ENCODE measurements around the gene DDAH1. TPM values are rescaled to one million over a fixed set of nuclear protein-coding genes. Genes with fewer than 3 reads are reported as not detected.

DDAH1 gene
- total and polyA plus RNA-seq, 4 donors = 12.8 to 54.6 (median 28.7) TPM

GRCh38 chr1:85359874-85360721 lies 104.9 kb downstream of the DDAH1 start:
- no peaks in the 10 kb centered on the region for H3K27me3 ChIP-seq (ENCODE audit: control insufficient read depth in 1 of 2, insufficient read depth in 2 of 2, low read length in 1 of 2)
- DNase-seq (no peak), ATAC-seq (ENCODE audit: low FRiP score) (no peak)
- intact Hi-C loops (cut with DNase I) = no loop called here
- peaks cover 0 to 12% of the 10 kb centered on the region in 2 donors for H3K4me1 ChIP-seq (ENCODE audit: control insufficient read depth in 1 of 2, insufficient read depth in 2 of 2, low read length in 2 of 2)
- H3K9me3 ChIP-seq (ENCODE audit: control insufficient read depth, low read length) = no peaks in the 10 kb centered on the region
- no peaks in the 10 kb centered on the region for H3K36me3 ChIP-seq (ENCODE audit: control insufficient read depth in 1 of 2, insufficient read depth in 2 of 2, low read length in 1 of 2)
- no peak overlapping the region for H3K4me3 ChIP-seq (ENCODE audit: low read length in 2 of 2)
- 34 to 53% methylated on average over 1 of the region's 1 CpG for WGBS, 2 donors
- H3K27ac ChIP-seq (ENCODE audit: low read depth in 1 of 2, low read length in 2 of 2) = peak overlapping the region in 1 of 2 donors; percentile 76

- Histone ChIP-seq H3K4me1 (ENCODE audit: control insufficient read depth in 1 of 2, insufficient read depth in 2 of 2, low read length in 2 of 2) (peaks cover 0 to 12% of the 10 kb centered on the region in 2 donors), H3K27me3 (ENCODE audit: control insufficient read depth in 1 of 2, insufficient read depth in 2 of 2, low read length in 1 of 2) (no peaks in the 10 kb centered on the region), H3K27ac (ENCODE audit: low read depth in 1 of 2, low read length in 2 of 2) (peak overlapping the region in 1 of 2 donors; percentile 12), H3K9me3 (ENCODE audit: control insufficient read depth, low read length) (no peaks in the 10 kb centered on the region), H3K36me3 (ENCODE audit: control insufficient read depth in 1 of 2, insufficient read depth in 2 of 2, low read length in 1 of 2) (no peaks in the 10 kb centered on the region), H3K4me3 (ENCODE audit: low read length in 2 of 2) (no peak overlapping the region)
- ATAC-seq (ENCODE audit: low FRiP score) = no peak
- 91 to 93% methylated on average over 5 of the region's 5 CpGs for WGBS, 2 donors
- DNase-seq = no peak
- intact Hi-C loops (cut with DNase I) = no loop called here
These were observed 106.1 kb downstream of the DDAH1 start for GRCh38 chr1:85358702-85359438.

GRCh38 chr1:85357817-85358216 lies 107.1 kb downstream of the DDAH1 start:
- no peaks in the 10 kb centered on the region for H3K27me3 ChIP-seq (ENCODE audit: control insufficient read depth in 1 of 2, insufficient read depth in 2 of 2, low read length in 1 of 2)
- DNase-seq (no peak), ATAC-seq (ENCODE audit: low FRiP score) (no peak)
- H3K27ac ChIP-seq (ENCODE audit: low read depth in 1 of 2, low read length in 2 of 2) = no peak overlapping the region
- H3K4me1 ChIP-seq (ENCODE audit: control insufficient read depth in 1 of 2, insufficient read depth in 2 of 2, low read length in 2 of 2) = peaks cover 0 to 12% of the 10 kb centered on the region in 2 donors
- H3K4me3 ChIP-seq (ENCODE audit: low read length in 2 of 2) = no peak overlapping the region
- WGBS, 2 donors = 82 to 99% methylated on average over 2 of the region's 2 CpGs
- intact Hi-C loops (cut with DNase I) = no loop called here
- H3K9me3 ChIP-seq (ENCODE audit: control insufficient read depth, low read length) = no peaks in the 10 kb centered on the region
- H3K36me3 ChIP-seq (ENCODE audit: control insufficient read depth in 1 of 2, insufficient read depth in 2 of 2, low read length in 1 of 2) = no peaks in the 10 kb centered on the region

GRCh38 chr1:85356130-85356529 lies 108.8 kb downstream of the DDAH1 start:
- H3K9me3 ChIP-seq (ENCODE audit: control insufficient read depth, low read length) = no peaks in the 10 kb centered on the region
- peaks cover 0 to 7% of the 10 kb centered on the region in 2 donors for H3K4me1 ChIP-seq (ENCODE audit: control insufficient read depth in 1 of 2, insufficient read depth in 2 of 2, low read length in 2 of 2)
- ATAC-seq (ENCODE audit: low FRiP score) = no peak
- no peaks in the 10 kb centered on the region for H3K36me3 ChIP-seq (ENCODE audit: control insufficient read depth in 1 of 2, insufficient read depth in 2 of 2, low read length in 1 of 2)
- no peak overlapping the region for H3K27ac ChIP-seq (ENCODE audit: low read depth in 1 of 2, low read length in 2 of 2)
- DNase-seq = no peak
- intact Hi-C loops (cut with DNase I) = no loop called here
- H3K4me3 ChIP-seq (ENCODE audit: low read length in 2 of 2) = no peak overlapping the region
- H3K27me3 ChIP-seq (ENCODE audit: control insufficient read depth in 1 of 2, insufficient read depth in 2 of 2, low read length in 1 of 2) = no peaks in the 10 kb centered on the region

- peaks cover 2 to 11% of the 10 kb centered on the region in 2 donors for H3K36me3 ChIP-seq (ENCODE audit: control insufficient read depth in 1 of 2, insufficient read depth in 2 of 2, low read length in 1 of 2)
- no peaks in the 10 kb centered on the region for H3K9me3 ChIP-seq (ENCODE audit: control insufficient read depth, low read length)
- DNase-seq (no peak), ATAC-seq (ENCODE audit: low FRiP score) (no peak)
- H3K27me3 ChIP-seq (ENCODE audit: control insufficient read depth in 1 of 2, insufficient read depth in 2 of 2, low read length in 1 of 2) = no peaks in the 10 kb centered on the region
- H3K4me1 ChIP-seq (ENCODE audit: control insufficient read depth in 1 of 2, insufficient read depth in 2 of 2, low read length in 2 of 2) = peaks cover 0 to 2% of the 10 kb centered on the region in 2 donors
- no peak overlapping the region for H3K27ac ChIP-seq (ENCODE audit: low read depth in 1 of 2, low read length in 2 of 2)
- no peak overlapping the region for H3K4me3 ChIP-seq (ENCODE audit: low read length in 2 of 2)
- WGBS, 2 donors = 91 to 97% methylated on average over 4 of the region's 4 CpGs
- intact Hi-C loops (cut with DNase I) = no loop called here
These were observed 112.9 kb downstream of the DDAH1 start for GRCh38 chr1:85352055-85352454.

- ATAC-seq (ENCODE audit: low FRiP score) = no peak
- Histone ChIP-seq H3K27me3 (ENCODE audit: control insufficient read depth in 1 of 2, insufficient read depth in 2 of 2, low read length in 1 of 2) (no peaks in the 10 kb centered on the region), H3K9me3 (ENCODE audit: control insufficient read depth, low read length) (no peaks in the 10 kb centered on the region), H3K4me3 (ENCODE audit: low read length in 2 of 2) (no peak overlapping the region), H3K4me1 (ENCODE audit: control insufficient read depth in 1 of 2, insufficient read depth in 2 of 2, low read length in 2 of 2) (peaks cover 0 to 2% of the 10 kb centered on the region in 2 donors), H3K36me3 (ENCODE audit: control insufficient read depth in 1 of 2, insufficient read depth in 2 of 2, low read length in 1 of 2) (peaks cover 2 to 11% of the 10 kb centered on the region in 2 donors), H3K27ac (ENCODE audit: low read depth in 1 of 2, low read length in 2 of 2) (no peak overlapping the region)
- WGBS, 2 donors = 90 to 94% methylated on average over 3 of the region's 3 CpGs
- intact Hi-C loops (cut with DNase I) = no loop called here
- no peak for DNase-seq
These were observed 113.6 kb downstream of the DDAH1 start for GRCh38 chr1:85351202-85351828.

GRCh38 chr1:85349224-85349623 lies 115.7 kb downstream of the DDAH1 start:
- ATAC-seq (ENCODE audit: low FRiP score) (no peak), DNase-seq (no peak)
- WGBS, 2 donors = 90% methylated on average over 3 of the region's 3 CpGs
- Histone ChIP-seq H3K4me3 (ENCODE audit: low read length in 2 of 2) (no peak overlapping the region), H3K4me1 (ENCODE audit: control insufficient read depth in 1 of 2, insufficient read depth in 2 of 2, low read length in 2 of 2) (peaks cover 0 to 2% of the 10 kb centered on the region in 2 donors), H3K27me3 (ENCODE audit: control insufficient read depth in 1 of 2, insufficient read depth in 2 of 2, low read length in 1 of 2) (no peaks in the 10 kb centered on the region), H3K27ac (ENCODE audit: low read depth in 1 of 2, low read length in 2 of 2) (no peak overlapping the region), H3K36me3 (ENCODE audit: control insufficient read depth in 1 of 2, insufficient read depth in 2 of 2, low read length in 1 of 2) (peaks cover 2 to 11% of the 10 kb centered on the region in 2 donors), H3K9me3 (ENCODE audit: control insufficient read depth, low read length) (no peaks in the 10 kb centered on the region)
- intact Hi-C loops (cut with DNase I) = no loop called here

GRCh38 chr1:85347908-85348307 lies 117.1 kb downstream of the DDAH1 start:
- H3K36me3 ChIP-seq (ENCODE audit: control insufficient read depth in 1 of 2, insufficient read depth in 2 of 2, low read length in 1 of 2) = peaks cover 2 to 11% of the 10 kb centered on the region in 2 donors
- H3K27me3 ChIP-seq (ENCODE audit: control insufficient read depth in 1 of 2, insufficient read depth in 2 of 2, low read length in 1 of 2) = no peaks in the 10 kb centered on the region
- no peaks in the 10 kb centered on the region for H3K9me3 ChIP-seq (ENCODE audit: control insufficient read depth, low read length)
- intact Hi-C loops (cut with DNase I) = no loop called here
- DNase-seq (no peak), ATAC-seq (ENCODE audit: low FRiP score) (no peak)
- WGBS, 2 donors = 33 to 38% methylated on average over 2 of the region's 2 CpGs
- peaks cover 0 to 2% of the 10 kb centered on the region in 2 donors for H3K4me1 ChIP-seq (ENCODE audit: control insufficient read depth in 1 of 2, insufficient read depth in 2 of 2, low read length in 2 of 2)
- no peak overlapping the region for H3K4me3 ChIP-seq (ENCODE audit: low read length in 2 of 2)
- no peak overlapping the region for H3K27ac ChIP-seq (ENCODE audit: low read depth in 1 of 2, low read length in 2 of 2)

All from aorta (tissue), 5 donors.